Endothelial cell of umbilical vein (primary cell): Measurements from ENCODE around the gene UBE2I. TPM values are rescaled to one million over a fixed set of nuclear protein-coding genes. Genes with fewer than 3 reads are reported as not detected.

ENCODE experiments used
- BruUV-seq: library from RNA; stranded (reverse); fragments of 400-500 nt; replicated peaks from 2 replicates; lab custom pipeline; 2021; lab: Mats Ljungman, UMichigan
- CTCF ChIA-PET: fragments of 300-600, 350-600 bp; sonication (Branson Sonifier 250); formaldehyde crosslinking; loops from one replicate; lab custom pipeline; 2021; ENCODE audit warnings: antibody characterized with exemption, inconsistent platforms; lab: Charles Lee
- POLR2A ChIA-PET: fragments of 300-600, 350-600 bp; sonication (Branson Sonifier 250); formaldehyde crosslinking; loops from one replicate; lab custom pipeline; 2021; ENCODE audit warnings: antibody characterized with exemption, inconsistent platforms; lab: Charles Lee
- DNase-seq: peaks from one replicate; pipeline ENCODE4 v3.0.0-alpha.2; 2011; ENCODE audit warnings: low read depth, low spot score
- FAIRE-seq: peaks from 2 replicates; lab custom pipeline; 2011; peaks lifted over from hg19 to GRCh38; lab: Jason Lieb, UNC
- H2AFZ ChIP-seq: 2 replicates; pipeline ENCODE4 v1.6.0; 2012; ENCODE audit warnings: low read depth, low read length, control low read depth, inconsistent platforms
- H3K27ac ChIP-seq: 2 replicates; pipeline ENCODE4 v1.5.1; 2011; ENCODE audit warnings: low read depth, mild to moderate bottlenecking, control low read depth, low read length, moderate library complexity; ENCODE audit not compliant: insufficient read depth
- H3K27me3 ChIP-seq, 2 experiments: 2 replicates each; pipeline versions ENCODE4 v1.6.0 to v1.6.1; 2011; ENCODE audit warnings: low read length in 2 of 2, mixed read lengths in 1 of 2; ENCODE audit not compliant: control insufficient read depth in 2 of 2, insufficient read depth in 2 of 2
- H3K36me3 ChIP-seq, 2 experiments: 2 replicates in 1 of 2; 3 replicates in 1 of 2; pipeline ENCODE4 v1.5.1; 2011; ENCODE audit warnings: low read length in 2 of 2, mild to moderate bottlenecking in 1 of 2, moderate library complexity in 1 of 2; ENCODE audit not compliant: control insufficient read depth in 2 of 2, insufficient read depth in 2 of 2; ENCODE audit errors: extremely low read depth in 1 of 2
- H3K4me1 ChIP-seq: 3 replicates; pipeline ENCODE4 v1.5.1; 2011; ENCODE audit warnings: mild to moderate bottlenecking, low read length; ENCODE audit not compliant: control insufficient read depth, insufficient read depth; ENCODE audit errors: extremely low read depth
- H3K4me2 ChIP-seq: 2 replicates; pipeline ENCODE4 v1.6.1; 2011; ENCODE audit warnings: low read length, control low read depth, mixed read lengths; ENCODE audit not compliant: insufficient read depth
- H3K4me3 ChIP-seq, 3 experiments: fragments of 200-600 bp in 1 of 3; sonication (generic), shearing (Covaris generic) in 1 of 3; replicated peaks in 1 of 3; 2 replicates each; pipeline ENCODE4 v1.5.1; 2011 to 2016; ENCODE audit warnings: control low read depth in 3 of 3, low read length in 3 of 3, mild to moderate bottlenecking in 2 of 3, inconsistent platforms in 1 of 3, low read depth in 1 of 3, moderate library complexity in 1 of 3; ENCODE audit not compliant: insufficient read depth in 1 of 3
- H3K79me2 ChIP-seq: 2 replicates; pipeline ENCODE4 v1.6.0; 2012; ENCODE audit warnings: low read length, inconsistent platforms; ENCODE audit not compliant: control insufficient read depth, insufficient read depth
- H3K9ac ChIP-seq: replicated peaks from 2 replicates; pipeline ENCODE3; 2011; ENCODE audit warnings: low read length, control low read depth; ENCODE audit not compliant: insufficient read depth; ENCODE audit errors: extremely low read depth
- H3K9me1 ChIP-seq: replicated peaks from 3 replicates; pipeline ENCODE4 v1.6.0; 2011; ENCODE audit warnings: mild to moderate bottlenecking, low read length; ENCODE audit not compliant: control insufficient read depth, insufficient read depth; ENCODE audit errors: extremely low read depth
- H3K9me3 ChIP-seq: replicated peaks from 2 replicates; pipeline ENCODE4 v1.5.1; 2012; ENCODE audit warnings: low read length, inconsistent platforms; ENCODE audit not compliant: control insufficient read depth, insufficient read depth
- H4K20me1 ChIP-seq: replicated peaks from 2 replicates; pipeline ENCODE3; 2011; ENCODE audit warnings: mild to moderate bottlenecking, low read length; ENCODE audit not compliant: control insufficient read depth, insufficient read depth; ENCODE audit errors: extremely low read depth
- CTCF ChIP-seq, 2 donors: IDR thresholded peaks; 1 replicate in 1 of 2; 2 replicates in 1 of 2; pipeline ENCODE4 v1.5.1; 2011; ENCODE audit warnings: low read length in 2 of 2, mild to moderate bottlenecking in 2 of 2, moderate library complexity in 2 of 2, control low read depth in 1 of 2, inconsistent platforms in 1 of 2, low read depth in 1 of 2; ENCODE audit not compliant: insufficient read depth in 1 of 2; ENCODE audit errors: extremely low read depth in 1 of 2
- EZH2 ChIP-seq: IDR thresholded peaks from 2 replicates; pipeline ENCODE4 v1.6.1; 2012; ENCODE audit warnings: borderline replicate concordance, low read depth, mild to moderate bottlenecking, moderate library complexity, low read length, inconsistent platforms; ENCODE audit not compliant: severe bottlenecking
- JUN ChIP-seq: IDR thresholded peaks from 2 replicates; pipeline ENCODE4 v1.6.1; 2011; ENCODE audit warnings: borderline replicate concordance, low read depth; ENCODE audit not compliant: insufficient read length, insufficient read depth
- MAX ChIP-seq: IDR thresholded peaks from 2 replicates; pipeline ENCODE4 v1.6.1; 2011; ENCODE audit not compliant: insufficient read depth, insufficient read length
- POLR2AphosphoS5 ChIP-seq: IDR thresholded peaks from 2 replicates; pipeline ENCODE4 v1.6.1; 2012; ENCODE audit warnings: low read depth, mild to moderate bottlenecking, control low read depth, low read length, moderate library complexity; ENCODE audit not compliant: insufficient read depth
- dilution Hi-C: fragments of 300-500 bp; cut with MboI; formaldehyde crosslinking; loops from one replicate; pipeline ENCODE4 v1.15.0; 2019; ENCODE audit warnings: low sequenced_read_pairs; ENCODE audit not compliant: extremely low pct_ligation_motif_present
- intact Hi-C: fragments of 100-400 bp; cut with micrococcal nuclease; formaldehyde crosslinking; loops from one replicate; pipeline ENCODE4 v1.10.0; 2022
- polyA plus RNA-seq, 4 experiments: library from polyadenylated mRNA; depleted of rRNA in 3 of 4; stranded (reverse) in 3 of 4; unstranded in 1 of 4; fragments of >200 nt; gene quantifications; 2 replicates each; pipeline versions ENCODE4 v1.2.1 to v1.2.3, GENCODE V29; 2011 to 2012; ENCODE audit warnings: missing spikeins in 1 of 4
- total RNA-seq: library from RNA; stranded (reverse); gene quantifications from 2 replicates; pipeline ENCODE4 v1.2.3, GENCODE V29; 2021

UBE2I gene
- total and polyA plus RNA-seq, 2 donors (not counting 3 experiments of a cell fraction or from before 2014, with no cell fraction given) = 122 to 233 TPM

GRCh38 chr16:1289477-1289866, 20.0 kb upstream of the UBE2I start:
- Histone ChIP-seq H3K4me1 (no peaks in the 10 kb centered on the region), H3K9ac (no peak overlapping the region), H3K36me3 (no peaks in the 10 kb centered on the region), H3K9me3 (no peaks in the 10 kb centered on the region), H3K79me2 (no peaks in the 10 kb centered on the region), H3K4me3 (no peak overlapping the region), H2AFZ (no peak overlapping the region), H3K27ac (no peak overlapping the region), H3K27me3 (peaks cover 17 to 18% of the 10 kb centered on the region in 2 experiments), H3K9me1 (no peaks in the 10 kb centered on the region), H3K4me2 (no peak overlapping the region), H4K20me1 (no peaks in the 10 kb centered on the region)
- dilution Hi-C loops (no loop called here), intact Hi-C loops (no loop called here)
- FAIRE-seq (no peak), DNase-seq (no peak)
- BruUV-seq = no TSS peak
- ChIA-PET CTCF (interaction anchor here (0.6 to 2.5 kb wide), 3 partner anchors 11 to 16 kb away, joined by 3 to 15 read pairs (median 3); no protein-coding TSS in a partner anchor), POLR2A (no interaction called here)
- peak; percentile 38 for TF ChIP-seq EZH2
- TF ChIP-seq JUN = no peak
- no peak for TF ChIP-seq MAX

- Histone ChIP-seq H3K9me3 (no peaks in the 10 kb centered on the region), H3K27me3 (peaks cover 17 to 18% of the 10 kb centered on the region in 2 experiments), H3K9ac (no peak overlapping the region), H4K20me1 (no peaks in the 10 kb centered on the region), H3K4me3 (no peak overlapping the region), H2AFZ (no peak overlapping the region), H3K4me2 (no peak overlapping the region), H3K9me1 (no peaks in the 10 kb centered on the region), H3K79me2 (no peaks in the 10 kb centered on the region), H3K36me3 (no peaks in the 10 kb centered on the region), H3K27ac (no peak overlapping the region), H3K4me1 (no peaks in the 10 kb centered on the region)
- dilution Hi-C loops (no loop called here), intact Hi-C loops (no loop called here)
- CTCF ChIA-PET = interaction anchor here (0.8 to 2.5 kb wide), 3 partner anchors 10 to 15 kb away, joined by 3 to 15 read pairs (median 3); no protein-coding TSS in a partner anchor
- POLR2A ChIA-PET = no interaction called here
- no peak for FAIRE-seq
- DNase-seq = no peak
- TF ChIP-seq POLR2AphosphoS5 (no peak), EZH2 (peak; percentile 7), CTCF (IDR thresholded peaks at IDR 0.05; ENCODE audit: extremely low read depth in 1 of 2, insufficient read depth in 1 of 2, low read depth in 1 of 2, low read length in 2 of 2) (no peak)
- no TSS peak for BruUV-seq
Measured at GRCh38 chr16:1290063-1290501, 19.4 kb upstream of the UBE2I start.
